Right cardiac atrium (tissue), 5 donors: ENCODE measurements around the gene PLET1. TPM values are rescaled to one million over a fixed set of nuclear protein-coding genes. Genes with fewer than 3 reads are reported as not detected.
A peak's percentile ranks its signal among the peaks of the same experiment; 100 is the strongest.
"Not testable (repeated sequence)": the region's sequence is repeated elsewhere in the genome, so short reads cannot be mapped to it uniquely, and the experiment has no call there.

Experiments used
- ATAC-seq, 2 donors: fragments of 200-7000 bp; cut with Tn5 transposase; one replicate each; pipeline versions ENCODE4 v1.8.0 to v1.9.1; 2020; ENCODE audit warnings: moderate library complexity in 2 of 2, mild to moderate bottlenecking in 1 of 2
- DNase-seq, 3 donors: peaks; one replicate each; pipeline ENCODE4 v3.0.0-alpha.2; 2020
- H3K27ac ChIP-seq: one replicate; pipeline ENCODE4 v1.5.1; 2013; ENCODE audit warnings: mild to moderate bottlenecking, low read length, control low read depth, moderate library complexity
- H3K27me3 ChIP-seq: one replicate; pipeline ENCODE4 v1.6.1; 2013; ENCODE audit not compliant: control insufficient read depth, insufficient read depth
- H3K4me1 ChIP-seq: one replicate; pipeline ENCODE4 v1.6.1; 2013; ENCODE audit warnings: low read length; ENCODE audit not compliant: control insufficient read depth, insufficient read depth
- H3K4me3 ChIP-seq: one replicate; pipeline ENCODE4 v1.5.1; 2013; ENCODE audit warnings: low read length, control low read depth
- H3K9me3 ChIP-seq: one replicate; pipeline ENCODE4 v1.6.1; 2013; ENCODE audit warnings: low read length; ENCODE audit not compliant: control insufficient read depth
- WGBS: extraction: QIAGEN DNeasy Blood & Tissue Kit; methylation state at CpG from one replicate; pipeline ENCODE4 v1.1.7; 2013; 5-methylcytosine and 5-hydroxymethylcytosine counted together
- intact Hi-C, 4 donors: fragments of 100-400 bp; cut with DNase I; formaldehyde crosslinking; loops; one replicate each; pipeline versions ENCODE4 v1.11.0 to v1.14.0; 2022 to 2023
- polyA plus RNA-seq: library from polyadenylated mRNA; stranded (reverse); fragments of 200-250 nt; gene quantifications from one replicate; pipeline ENCODE4 v1.2.3, GENCODE V29; 2013
- total RNA-seq, 4 donors: library from RNA; stranded (reverse); fragmentation: NEBNext Ultra II Directional; extraction: Animal tissue kit (Norgen Biotek cat#: 25700); gene quantifications; one replicate each; pipeline ENCODE4 v1.2.1, GENCODE V29; 2021
- donor health status: healthy with polysubstance abuse.
- donor health status: DM: no; HTN: yes; CAD: no.
- donor health status: DM: no; HTN: no; CAD: no.
- donor health status: DM: no; HTN: yes; CAD: no; lungs with severe emphysema.
- donor health status: DM: yes; HTN: yes; CAD: no.

PLET1 gene
- total and polyA plus RNA-seq, 5 donors, result not detected

DNA sequence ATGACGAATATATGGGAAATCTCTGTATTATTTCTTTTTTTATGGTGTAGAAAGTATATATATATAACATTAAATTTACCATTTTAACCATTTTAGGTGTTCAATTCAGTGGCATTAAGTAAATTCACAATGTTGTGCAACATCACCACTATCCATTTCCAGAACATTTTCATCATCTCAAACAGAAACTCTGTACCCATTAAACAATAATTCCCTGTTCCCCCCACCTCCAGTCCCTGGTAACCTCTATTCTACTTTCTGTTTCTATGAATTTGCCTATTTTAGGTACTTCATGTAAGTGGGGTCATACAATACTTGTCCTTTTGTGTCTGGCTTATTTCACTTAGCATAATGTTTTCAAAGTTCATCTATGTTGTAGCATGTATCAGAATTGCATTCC lies 49.8 kb downstream of the PLET1 start:
- no peak overlapping the region for H3K27ac ChIP-seq
- no peaks in the 10 kb centered on the region for H3K9me3 ChIP-seq
- no peaks in the 10 kb centered on the region for H3K27me3 ChIP-seq
- no peak for ATAC-seq
- intact Hi-C loops, result no loop called here
- 67% methylated on average over 1 of the region's 1 CpG for WGBS
- H3K4me1 ChIP-seq, result no peaks in the 10 kb centered on the region
- H3K4me3 ChIP-seq, result no peak overlapping the region
- no peak for DNase-seq

DNA sequence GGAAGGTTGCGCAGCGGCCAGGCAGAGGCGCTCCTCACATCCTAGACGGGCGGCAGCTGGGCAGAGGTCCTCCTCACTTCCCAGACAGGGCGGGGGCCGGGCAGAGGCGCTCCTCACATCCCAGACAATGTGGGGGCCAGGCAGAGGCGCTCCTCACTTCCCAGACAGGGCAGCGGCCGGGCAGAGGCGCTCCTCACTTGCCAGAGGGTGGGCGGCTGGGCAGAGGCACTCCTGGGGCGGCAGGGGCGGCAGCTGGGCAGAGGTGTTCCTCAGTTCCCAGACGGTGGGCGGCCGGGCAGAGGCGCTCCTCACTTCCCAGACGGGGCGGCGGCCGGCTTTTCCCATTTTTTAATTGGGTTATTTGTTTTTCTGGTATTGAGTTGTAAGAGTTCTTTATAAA lies 54.6 kb downstream of the PLET1 start:
- Histone ChIP-seq H3K27ac (no peak overlapping the region), H3K4me1 (no peaks in the 10 kb centered on the region), H3K27me3 (no peaks in the 10 kb centered on the region), H3K9me3 (no peaks in the 10 kb centered on the region), H3K4me3 (no peak overlapping the region)
- ATAC-seq (no peak), DNase-seq (peak in 1 of 3 donors; percentile 60)
- intact Hi-C loops, result no loop called here
- WGBS, result 96% methylated on average over 23 of the region's 23 CpGs

DNA sequence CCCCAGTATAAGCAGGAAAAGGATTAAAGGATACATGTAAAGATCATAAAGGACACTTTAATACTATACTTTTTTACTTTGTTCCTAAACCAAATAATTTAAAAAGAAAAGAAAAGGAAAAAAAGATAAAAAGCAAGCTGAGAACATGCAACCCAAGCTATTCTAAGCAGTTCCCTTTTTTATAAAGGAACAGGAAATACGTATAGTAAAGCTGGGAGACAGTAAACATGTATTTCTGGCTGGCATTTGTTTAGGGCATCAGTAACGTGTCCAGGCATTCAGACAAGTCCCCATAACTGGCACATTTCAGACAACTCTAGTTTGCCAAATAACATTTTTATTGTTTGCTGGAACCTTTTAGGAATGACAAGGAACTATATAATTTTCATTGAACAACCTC lies 60.4 kb downstream of the PLET1 start:
- Histone ChIP-seq H3K27me3 (no peaks in the 10 kb centered on the region), H3K4me3 (no peak overlapping the region), H3K27ac (no peak overlapping the region), H3K9me3 (no peaks in the 10 kb centered on the region), H3K4me1 (no peaks in the 10 kb centered on the region)
- intact Hi-C loops, result no loop called here
- ATAC-seq, result no peak
- 32% methylated on average over 2 of the region's 2 CpGs for whole genome bisulfite sequencing
- no peak for DNase-seq

DNA sequence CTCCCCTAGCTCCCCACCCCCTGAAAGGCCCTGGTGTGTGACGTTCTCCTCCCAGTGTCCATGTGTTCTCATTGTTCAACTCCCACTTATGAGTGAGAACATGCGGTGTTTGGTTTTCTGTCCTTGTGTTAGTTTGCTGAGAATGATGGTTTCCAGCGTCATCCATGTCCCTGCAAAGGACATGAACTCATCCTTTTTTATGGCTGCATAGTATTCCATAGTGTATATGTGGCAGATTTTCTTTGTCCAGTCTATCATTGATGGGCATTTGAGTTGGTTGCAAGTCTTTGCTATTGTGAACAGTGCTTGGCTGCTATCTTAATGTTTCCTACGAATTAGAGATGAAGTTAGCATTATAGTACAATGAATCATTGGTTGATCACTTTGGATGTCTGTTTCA lies 61.6 kb downstream of the PLET1 start:
- H3K9me3 ChIP-seq, H3K27ac ChIP-seq, intact Hi-C loops, H3K4me1 ChIP-seq, DNase-seq, H3K4me3 ChIP-seq, H3K27me3 ChIP-seq, ATAC-seq: not testable (repeated sequence)
- WGBS, result 82% methylated on average over 4 of the region's 4 CpGs

Other genes starting within 250 kb of the PLET1 start
- gene DLAT, start 235.5 kb downstream of the PLET1 start, total RNA-seq, result 100 to 1,000 TPM in 2 of 4 donors, 10 to 100 TPM in 2; 91.4 to 117 (median 102) TPM
- 53.7 TPM for gene DLAT, start 235.5 kb downstream of the PLET1 start, polyA plus RNA-seq
- 1 to 10 TPM; 1.2 to 1.8 (median 1.6) TPM for gene PIH1D2, start 186.8 kb downstream of the PLET1 start, total RNA-seq
- gene PIH1D2, start 186.8 kb downstream of the PLET1 start, polyA plus RNA-seq, result 1.8 TPM
- gene NKAPD1, start 186.6 kb downstream of the PLET1 start, total RNA-seq, result 1 to 10 TPM; 8.0 to 9.8 (median 8.3) TPM
- 5.0 TPM for gene NKAPD1, start 186.6 kb downstream of the PLET1 start, polyA plus RNA-seq
- gene TIMM8B, start 174.1 kb downstream of the PLET1 start, total RNA-seq, result 100 to 1,000 TPM in 1 of 4 donors, 10 to 100 TPM in 3; 88.8 to 108 (median 90.9) TPM
- 167 TPM for gene TIMM8B, start 174.1 kb downstream of the PLET1 start, polyA plus RNA-seq
- gene SDHD, start 174.0 kb downstream of the PLET1 start, total RNA-seq, result 100 to 1,000 TPM; 137 to 205 (median 167) TPM
- 258 TPM for gene SDHD, start 174.0 kb downstream of the PLET1 start, polyA plus RNA-seq
- 1 to 10 TPM; 2.9 to 4.9 (median 4.5) TPM for gene IL18, start 96.8 kb downstream of the PLET1 start, total RNA-seq
- 3.1 TPM for gene IL18, start 96.8 kb downstream of the PLET1 start, polyA plus RNA-seq
- 1 to 10 TPM in 1 of 4 donors, not detected in 3; 1.1 TPM for gene TEX12, start 93.5 kb downstream of the PLET1 start, total RNA-seq
- gene TEX12, start 93.5 kb downstream of the PLET1 start, polyA plus RNA-seq, result 0.20 TPM
- 100 to 1,000 TPM in 2 of 4 donors, 10 to 100 TPM in 2; 78.3 to 147 (median 96.8) TPM for gene BCO2, start 85.3 kb downstream of the PLET1 start, total RNA-seq
- gene BCO2, start 85.3 kb downstream of the PLET1 start, polyA plus RNA-seq, result 70.8 TPM
- 10 to 100 TPM; 22.9 to 28.3 (median 26.7) TPM for gene PTS, start 34.4 kb downstream of the PLET1 start, total RNA-seq
- gene PTS, start 34.4 kb downstream of the PLET1 start, polyA plus RNA-seq, result 40.7 TPM